Left renal cortex interstitium (tissue), 4 donors: ENCODE results near the gene RASA4B. TPM values are rescaled to one million over a fixed set of nuclear protein-coding genes. Genes with fewer than 3 reads are reported as not detected.

Source experiments
- polyA plus RNA-seq, 4 donors: library from polyadenylated mRNA; unstranded; fragments of 120-200 nt; gene quantifications; one replicate each; pipeline ENCODE4 v1.2.1, GENCODE V29; 2013; ENCODE audit not compliant: insufficient read length in 4 of 4

Gene RASA4B
- polyA plus RNA-seq, 4 donors = 6.8 to 19.5 (median 14.9) TPM

Other genes with a start within 250 kb of the RASA4B start
- gene SH2B2, start 230.9 kb downstream of the RASA4B start, polyA plus RNA-seq = 1 to 10 TPM; 3.4 to 6.0 (median 4.9) TPM
- gene SPDYE6, start 161.3 kb downstream of the RASA4B start, polyA plus RNA-seq = 10 to 100 TPM in 1 of 4 donors, 1 to 10 TPM in 1, under 1 TPM in 2; 0.65 to 10.2 (median 3.7) TPM
- gene PRKRIP1, start 121.4 kb downstream of the RASA4B start, polyA plus RNA-seq = 10 to 100 TPM; 30.2 to 46.9 (median 38.6) TPM
- gene ORAI2, start 84.2 kb downstream of the RASA4B start, polyA plus RNA-seq = 10 to 100 TPM; 16.7 to 28.7 (median 22.5) TPM
- gene ALKBH4, start 52.9 kb downstream of the RASA4B start, polyA plus RNA-seq = 10 to 100 TPM; 10.3 to 16.7 (median 14.6) TPM
- 10 to 100 TPM; 15.9 to 26.0 (median 23.3) TPM for gene LRWD1, start 52.8 kb downstream of the RASA4B start, polyA plus RNA-seq
- 10 to 100 TPM; 25.8 to 52.0 (median 34.5) TPM for gene POLR2J, start 38.9 kb downstream of the RASA4B start, polyA plus RNA-seq
- gene UPK3BL2, start 25.9 kb upstream of the RASA4B start, polyA plus RNA-seq = 10 to 100 TPM in 2 of 4 donors, 1 to 10 TPM in 2; 2.5 to 26.8 (median 13.9) TPM
- gene SPDYE2, start 33.4 kb upstream of the RASA4B start, polyA plus RNA-seq = 10 to 100 TPM in 1 of 4 donors, 1 to 10 TPM in 2, under 1 TPM in 1; 0.93 to 10.5 (median 5.3) TPM
- 10 to 100 TPM; 54.8 to 94.5 (median 74.6) TPM for gene POLR2J3, start 54.8 kb upstream of the RASA4B start, polyA plus RNA-seq
- 10 to 100 TPM; 21.3 to 69.9 (median 49.1) TPM for gene RASA4, start 99.0 kb upstream of the RASA4B start, polyA plus RNA-seq
- 10 to 100 TPM in 3 of 4 donors, 1 to 10 TPM in 1; 8.6 to 34.8 (median 16.1) TPM for gene UPK3BL1, start 125.0 kb upstream of the RASA4B start, polyA plus RNA-seq
- 1 to 10 TPM in 2 of 4 donors, under 1 TPM in 2; 0.60 to 3.6 (median 2.0) TPM for gene SPDYE2B, start 132.5 kb upstream of the RASA4B start, polyA plus RNA-seq
- 1 to 10 TPM in 3 of 4 donors, under 1 TPM in 1; 0.59 to 5.3 (median 2.9) TPM for gene POLR2J2, start 153.9 kb upstream of the RASA4B start, polyA plus RNA-seq
- gene FAM185A, start 231.2 kb upstream of the RASA4B start, polyA plus RNA-seq = 10 to 100 TPM in 3 of 4 donors, 1 to 10 TPM in 1; 9.3 to 13.2 (median 11.7) TPM